H1 (cell line): ENCODE results near the gene AMN1. TPM values are rescaled to one million over a fixed set of nuclear protein-coding genes. Genes with fewer than 3 reads are reported as not detected.

ENCODE experiments used
- BCL11A ChIP-seq, 2 experiments: IDR thresholded peaks; one replicate each; pipeline ENCODE4 v1.6.1; 2011; ENCODE audit warnings: low read depth in 2 of 2, low read length in 2 of 2, mild to moderate bottlenecking in 2 of 2
- HDAC6 ChIP-seq: IDR thresholded peaks from one replicate; pipeline ENCODE4 v1.7.1; 2012; ENCODE audit warnings: low read depth, mild to moderate bottlenecking, inconsistent platforms, low read length, moderate library complexity
- POLR2AphosphoS5 ChIP-seq: IDR thresholded peaks from 2 replicates; pipeline ENCODE4 v1.6.1; 2011; ENCODE audit warnings: low read depth, low read length
- SP2 ChIP-seq: IDR thresholded peaks from 2 replicates; pipeline ENCODE4 v1.6.1; 2012; ENCODE audit warnings: mild to moderate bottlenecking, low read length, inconsistent platforms
- TEAD4 ChIP-seq: IDR thresholded peaks from 2 replicates; pipeline ENCODE4 v1.6.1; 2012; ENCODE audit warnings: low read depth, low read length, inconsistent platforms, mixed read lengths
- polyA plus RNA-seq, 7 experiments: library from polyadenylated mRNA; depleted of rRNA in 3 of 7; stranded (reverse) in 5 of 7; unstranded in 2 of 7; fragments of >200 nt in 5 of 7; fragments of 200-250 nt in 2 of 7; gene quantifications; 1 replicate in 5 of 7; 2 replicates in 1 of 7; 4 replicates in 1 of 7; pipeline versions ENCODE4 v1.2.1 to v1.2.3, GENCODE V29; 2011 to 2013; ENCODE audit warnings: missing spikeins in 2 of 7, mixed read lengths in 2 of 7
- total RNA-seq: library from RNA; stranded (reverse); fragmentation: NEBNext Ultra II Directional; extraction: Animal tissue kit (Norgen Biotek cat#: 25700); gene quantifications from 2 replicates; pipeline ENCODE4 v1.2.1, GENCODE V29; 2021

The AMN1 gene
- total and polyA plus RNA-seq, 2 of the 8 experiments (the other 6 are each of a cell fraction or from before 2014, with no cell fraction given) = 7.5 to 13.8 TPM

DNA sequence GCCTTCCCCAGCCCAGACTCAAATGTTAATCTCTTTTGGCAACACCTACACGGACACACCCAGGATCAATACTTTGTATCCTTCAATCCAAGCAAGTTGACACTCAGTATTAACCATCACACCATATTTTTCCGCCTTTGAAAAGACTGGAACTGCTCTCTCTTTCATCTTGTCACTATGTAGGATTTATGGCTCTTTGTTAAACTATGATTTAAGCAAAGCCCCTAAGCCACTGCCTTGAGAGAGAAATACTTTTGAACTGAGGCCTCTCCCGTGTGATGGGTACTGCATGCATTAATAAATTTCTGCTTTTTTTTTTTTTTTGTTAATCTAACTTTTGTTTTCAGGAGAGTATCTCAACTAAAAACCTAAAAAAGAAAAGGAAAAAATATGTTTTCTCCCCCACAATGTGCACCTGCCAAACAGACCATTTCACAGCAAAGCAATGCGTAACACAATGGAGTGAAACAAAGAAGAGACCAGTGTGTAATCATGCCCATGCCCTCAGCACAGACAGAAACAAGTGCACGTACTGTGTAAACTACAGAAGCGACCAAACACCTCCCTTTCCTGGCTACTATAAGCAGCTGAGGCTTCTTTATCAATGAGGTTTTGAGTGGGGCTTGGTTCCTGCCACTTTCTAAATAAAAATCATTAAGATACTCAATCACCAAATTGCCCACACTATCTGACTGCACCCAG is 97.6 kb downstream of the AMN1 start (continued):
- TF ChIP-seq SP2 = no peak
- no peak for TF ChIP-seq TEAD4
- TF ChIP-seq HDAC6 = no peak
- TF ChIP-seq POLR2AphosphoS5 = no peak
- no peak for TF ChIP-seq BCL11A (IDR thresholded peaks at IDR 0.05; ENCODE audit: low read depth in 2 of 2, low read length in 2 of 2)
